AG20443 (cell line): Measurements from ENCODE around the gene EPHB6.

ENCODE experiments used
- DNase-seq: peaks from one replicate; pipeline ENCODE4 v3.0.0; 2012; ENCODE audit warnings: low spot score, mixed read lengths

EPHB6 gene

GRCh38 chr7:142880876-142881505 lies 26.1 kb downstream of the EPHB6 start:
- DNase-seq = peak; percentile 60

GRCh38 chr7:142881586-142882337 lies 26.9 kb downstream of the EPHB6 start:
- no peak for DNase-seq

- DNase-seq = no peak
These were observed 27.4 kb downstream of the EPHB6 start for GRCh38 chr7:142882338-142882678.

- DNase-seq = no peak
These were observed 28.3 kb downstream of the EPHB6 start for GRCh38 chr7:142883145-142883544.

GRCh38 chr7:142883571-142884285 lies 28.9 kb downstream of the EPHB6 start:
- no peak for DNase-seq

- DNase-seq = no peak
These were observed 29.4 kb downstream of the EPHB6 start for GRCh38 chr7:142884286-142884640.

GRCh38 chr7:142885311-142886230 lies 30.7 kb downstream of the EPHB6 start, which contains the start of gene TRPV6:
TRPV6 (minus strand) TSS chr7:142885745.
- DNase-seq = no peak

GRCh38 chr7:142886866-142887265 lies 32.0 kb downstream of the EPHB6 start:
- DNase-seq = no peak

- no peak for DNase-seq
These were observed 32.6 kb downstream of the EPHB6 start for GRCh38 chr7:142887282-142888015.

- DNase-seq = no peak
These were observed 34.9 kb downstream of the EPHB6 start for GRCh38 chr7:142889816-142890215.

- DNase-seq = no peak
These were observed 36.1 kb downstream of the EPHB6 start for GRCh38 chr7:142890874-142891485.

GRCh38 chr7:142891490-142892082 lies 36.7 kb downstream of the EPHB6 start:
- DNase-seq = no peak

- no peak for DNase-seq
These were observed 38.1 kb downstream of the EPHB6 start for GRCh38 chr7:142892951-142893350.

GRCh38 chr7:142894112-142894984 lies 39.5 kb downstream of the EPHB6 start:
- DNase-seq = no peak

- DNase-seq = no peak
These were observed 40.2 kb downstream of the EPHB6 start for GRCh38 chr7:142894985-142895593.

- no peak for DNase-seq
These were observed 41.3 kb downstream of the EPHB6 start for GRCh38 chr7:142896151-142896550.

- DNase-seq = no peak
These were observed 42.0 kb downstream of the EPHB6 start for GRCh38 chr7:142896741-142897379.

GRCh38 chr7:142897691-142898090 lies 42.8 kb downstream of the EPHB6 start:
- DNase-seq = no peak
